Hepatocyte (in vitro differentiated cells): Measurements from ENCODE around the gene SMAD1. TPM values are rescaled to one million over a fixed set of nuclear protein-coding genes. Genes with fewer than 3 reads are reported as not detected.

ENCODE experiments used
- DNase-seq: peaks from one replicate; pipeline ENCODE4 v3.0.0-alpha.2; 2016; ENCODE audit warnings: low spot score
- H2AFZ ChIP-seq: fragments of 200-600 bp; sonication (generic); 2 replicates; pipeline ENCODE4 v1.6.0; 2016; ENCODE audit warnings: antibody characterized with exemption, mild to moderate bottlenecking
- H3K27ac ChIP-seq: fragments of 200-600 bp; sonication (generic); 2 replicates; pipeline ENCODE4 v1.5.1; 2016; ENCODE audit warnings: mild to moderate bottlenecking
- H3K27me3 ChIP-seq: fragments of 200-600 bp; sonication (generic); 2 replicates; pipeline ENCODE4 v1.6.1; 2016
- H3K36me3 ChIP-seq: fragments of 200-600 bp; sonication (generic); replicated peaks from 2 replicates; pipeline ENCODE4 v1.5.1; 2016; ENCODE audit warnings: low read depth; ENCODE audit not compliant: insufficient read depth
- H3K4me1 ChIP-seq: fragments of 200-600 bp; sonication (generic); 2 replicates; pipeline ENCODE4 v1.5.1; 2016; ENCODE audit warnings: mild to moderate bottlenecking, moderate library complexity; ENCODE audit not compliant: insufficient read depth
- H3K4me2 ChIP-seq: fragments of 200-600 bp; sonication (generic); 2 replicates; pipeline ENCODE4 v1.6.0; 2016
- H3K4me3 ChIP-seq: fragments of 200-600 bp; sonication (generic); 2 replicates; pipeline ENCODE4 v1.5.1; 2016; ENCODE audit warnings: mild to moderate bottlenecking
- H3K79me2 ChIP-seq: fragments of 200-600 bp; sonication (generic); 2 replicates; pipeline ENCODE4 v1.6.0; 2017; ENCODE audit warnings: mild to moderate bottlenecking
- H3K9me2 ChIP-seq: fragments of 200-600 bp; sonication (generic); replicated peaks from 2 replicates; pipeline ENCODE4 v1.6.0; 2017; ENCODE audit warnings: mild to moderate bottlenecking; ENCODE audit not compliant: insufficient read depth
- H3K9me3 ChIP-seq: fragments of 200-600 bp; sonication (generic); 2 replicates; pipeline ENCODE4 v1.5.1; 2016; ENCODE audit warnings: low read depth, mild to moderate bottlenecking
- H4K20me1 ChIP-seq: fragments of 200-600 bp; sonication (generic); 2 replicates; pipeline ENCODE4 v1.6.0; 2016; ENCODE audit warnings: mild to moderate bottlenecking; ENCODE audit not compliant: insufficient read depth, poor library complexity, severe bottlenecking
- CTCF ChIP-seq: fragments of 200-600 bp; sonication (generic); IDR thresholded peaks from 2 replicates; pipeline ENCODE4 v1.5.1; 2016; ENCODE audit warnings: antibody characterized with exemption, mild to moderate bottlenecking; ENCODE audit not compliant: poor library complexity
- EZH2 ChIP-seq: fragments of 200-600 bp; sonication (generic); IDR thresholded peaks from 2 replicates; pipeline ENCODE4 v1.6.1; 2016; ENCODE audit warnings: antibody characterized with exemption, mild to moderate bottlenecking, borderline replicate concordance
- EZH2phosphoT487 ChIP-seq: fragments of 200-600 bp; sonication (generic); IDR thresholded peaks from one replicate; pipeline ENCODE4 v1.6.1; 2018; ENCODE audit warnings: antibody characterized with exemption, mild to moderate bottlenecking, low read depth, moderate library complexity; ENCODE audit not compliant: unreplicated experiment, severe bottlenecking
- WGBS: methylation state at CpG from one replicate; pipeline ENCODE4 v1.1.6; 2016; ENCODE audit warnings: low lambda C conversion rate; ENCODE audit errors: missing lambda C conversion rate; 5-methylcytosine and 5-hydroxymethylcytosine counted together
- polyA plus RNA-seq: library from polyadenylated mRNA; unstranded; fragments of >200 nt; fragmentation: Nextera tagmentation; extraction: Ambion mirVana; gene quantifications from 2 replicates; pipeline ENCODE4 v1.2.1, GENCODE V29; 2016
- total RNA-seq: library from RNA; depleted of rRNA; stranded (reverse); fragments of >200 nt; gene quantifications from 2 replicates; pipeline ENCODE4 v1.2.3, GENCODE V29; 2014

SMAD1 gene
- total and polyA plus RNA-seq, 2 experiments from 2014 or later, result 18.1 to 24.1 TPM

GRCh38 chr4:145525291-145525740 lies 43.7 kb downstream of the SMAD1 start:
- Histone ChIP-seq H3K27ac (no peak overlapping the region), H3K4me2 (no peak overlapping the region), H3K36me3 (no peaks in the 10 kb centered on the region), H3K27me3 (no peaks in the 10 kb centered on the region), H4K20me1 (no peaks in the 10 kb centered on the region), H3K9me2 (no peaks in the 10 kb centered on the region), H3K79me2 (peaks cover 43% of the 10 kb centered on the region), H3K4me1 (no peaks in the 10 kb centered on the region), H3K4me3 (no peak overlapping the region), H3K9me3 (no peaks in the 10 kb centered on the region), H2AFZ (no peak overlapping the region)
- no peak for DNase-seq
- 75% methylated on average over 1 of the region's 1 CpG for WGBS
- no peak for TF ChIP-seq EZH2phosphoT487
- TF ChIP-seq CTCF, result no peak
- no peak for TF ChIP-seq EZH2

GRCh38 chr4:145527773-145528172 lies 46.1 kb downstream of the SMAD1 start:
- no peaks in the 10 kb centered on the region for H3K4me1 ChIP-seq
- no peaks in the 10 kb centered on the region for H3K27me3 ChIP-seq
- H2AFZ ChIP-seq, result no peak overlapping the region
- no peaks in the 10 kb centered on the region for H4K20me1 ChIP-seq
- H3K4me3 ChIP-seq, result no peak overlapping the region
- TF ChIP-seq EZH2 (no peak), CTCF (no peak), EZH2phosphoT487 (no peak)
- no peaks in the 10 kb centered on the region for H3K9me2 ChIP-seq
- no peaks in the 10 kb centered on the region for H3K36me3 ChIP-seq
- H3K79me2 ChIP-seq, result peaks cover 35% of the 10 kb centered on the region
- no peak for DNase-seq
- H3K27ac ChIP-seq, result no peak overlapping the region
- H3K9me3 ChIP-seq, result no peaks in the 10 kb centered on the region
- over 99% methylated on average over 5 of the region's 10 CpGs for WGBS
- no peak overlapping the region for H3K4me2 ChIP-seq

GRCh38 chr4:145528601-145529000 lies 46.9 kb downstream of the SMAD1 start:
- no peak for DNase-seq
- no peak overlapping the region for H3K27ac ChIP-seq
- WGBS, result 84% methylated on average over 3 of the region's 3 CpGs
- no peak overlapping the region for H2AFZ ChIP-seq
- H4K20me1 ChIP-seq, result no peaks in the 10 kb centered on the region
- H3K27me3 ChIP-seq, result no peaks in the 10 kb centered on the region
- no peaks in the 10 kb centered on the region for H3K36me3 ChIP-seq
- no peaks in the 10 kb centered on the region for H3K4me1 ChIP-seq
- TF ChIP-seq CTCF, result no peak
- TF ChIP-seq EZH2phosphoT487, result no peak
- TF ChIP-seq EZH2, result no peak
- H3K9me2 ChIP-seq, result no peaks in the 10 kb centered on the region
- H3K4me3 ChIP-seq, result no peak overlapping the region
- H3K79me2 ChIP-seq, result peaks cover 28% of the 10 kb centered on the region
- H3K9me3 ChIP-seq, result no peaks in the 10 kb centered on the region
- no peak overlapping the region for H3K4me2 ChIP-seq

GRCh38 chr4:145530189-145530588 lies 48.5 kb downstream of the SMAD1 start:
- no peak overlapping the region for H3K27ac ChIP-seq
- no peaks in the 10 kb centered on the region for H3K9me2 ChIP-seq
- no peak overlapping the region for H2AFZ ChIP-seq
- H3K36me3 ChIP-seq, result no peaks in the 10 kb centered on the region
- no peak overlapping the region for H3K4me2 ChIP-seq
- H3K27me3 ChIP-seq, result no peaks in the 10 kb centered on the region
- TF ChIP-seq EZH2 (no peak), EZH2phosphoT487 (no peak), CTCF (no peak)
- peaks cover 26% of the 10 kb centered on the region for H3K79me2 ChIP-seq
- no peak for DNase-seq
- H3K9me3 ChIP-seq, result no peaks in the 10 kb centered on the region
- no peaks in the 10 kb centered on the region for H4K20me1 ChIP-seq
- WGBS, result 90% methylated on average over 2 of the region's 2 CpGs
- H3K4me3 ChIP-seq, result no peak overlapping the region
- no peaks in the 10 kb centered on the region for H3K4me1 ChIP-seq
